ENCODE results near the gene EID2. TPM values are rescaled to one million over a fixed set of nuclear protein-coding genes. Genes with fewer than 3 reads are reported as not detected.
A peak's percentile ranks its signal among the peaks of the same experiment; 100 is the strongest.

The EID2 gene
- total RNA-seq, 2 experiments from 2014 or later: 17.3 to 22.9 TPM

DNA sequence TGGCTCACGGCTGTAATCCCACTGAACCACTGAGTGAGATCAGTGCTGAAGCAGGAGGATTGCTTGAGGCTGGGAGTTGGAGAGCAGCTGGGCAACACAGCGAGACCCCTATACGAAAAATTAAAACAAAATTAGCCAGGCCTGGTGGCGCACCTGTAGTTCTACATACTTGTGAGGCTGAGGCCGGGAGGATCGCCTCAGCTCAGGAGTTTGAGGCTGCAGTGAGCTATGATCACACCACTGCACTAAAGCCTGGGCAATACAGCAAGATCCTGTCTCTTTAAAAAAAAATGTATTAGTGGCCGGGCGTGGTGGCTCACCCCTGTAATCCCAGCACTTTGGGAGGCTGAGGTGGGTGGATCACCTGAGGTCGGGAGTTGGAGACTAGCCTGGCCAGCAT is 31.3 kb downstream of the EID2 start:
- DNase-seq (ENCODE audit: low spot score): no peak
- no peak for TF ChIP-seq EZH2phosphoT487 (IDR thresholded peaks at IDR 0.05; ENCODE audit: borderline replicate concordance, low read depth, low read length)
- TF ChIP-seq, protein P1, sequence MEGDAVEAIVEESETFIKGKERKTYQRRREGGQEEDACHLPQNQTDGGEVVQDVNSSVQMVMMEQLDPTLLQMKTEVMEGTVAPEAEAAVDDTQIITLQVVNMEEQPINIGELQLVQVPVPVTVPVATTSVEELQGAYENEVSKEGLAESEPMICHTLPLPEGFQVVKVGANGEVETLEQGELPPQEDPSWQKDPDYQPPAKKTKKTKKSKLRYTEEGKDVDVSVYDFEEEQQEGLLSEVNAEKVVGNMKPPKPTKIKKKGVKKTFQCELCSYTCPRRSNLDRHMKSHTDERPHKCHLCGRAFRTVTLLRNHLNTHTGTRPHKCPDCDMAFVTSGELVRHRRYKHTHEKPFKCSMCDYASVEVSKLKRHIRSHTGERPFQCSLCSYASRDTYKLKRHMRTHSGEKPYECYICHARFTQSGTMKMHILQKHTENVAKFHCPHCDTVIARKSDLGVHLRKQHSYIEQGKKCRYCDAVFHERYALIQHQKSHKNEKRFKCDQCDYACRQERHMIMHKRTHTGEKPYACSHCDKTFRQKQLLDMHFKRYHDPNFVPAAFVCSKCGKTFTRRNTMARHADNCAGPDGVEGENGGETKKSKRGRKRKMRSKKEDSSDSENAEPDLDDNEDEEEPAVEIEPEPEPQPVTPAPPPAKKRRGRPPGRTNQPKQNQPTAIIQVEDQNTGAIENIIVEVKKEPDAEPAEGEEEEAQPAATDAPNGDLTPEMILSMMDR (conservative IDR thresholded peaks at IDR 0.05; ENCODE audit: low read length): no peak
- BruUV-seq (replicated peaks): no TSS peak
- Histone ChIP-seq H3K9me3 (ENCODE audit: low read length) (no peaks in the 10 kb centered on the region), H3K27ac (ENCODE audit: low read depth, low read length, poor library complexity, severe bottlenecking) (no peak overlapping the region), H3K4me3 (ENCODE audit: low read depth, low read length, poor library complexity, severe bottlenecking) (no peak overlapping the region), H2AFZ (ENCODE audit: low read length) (no peak overlapping the region), H3K4me1 (ENCODE audit: insufficient read depth, low read length, poor library complexity, severe bottlenecking) (no peaks in the 10 kb centered on the region), H3K36me3 (ENCODE audit: insufficient read depth, low read length) (no peaks in the 10 kb centered on the region), H3K9me2 (ENCODE audit: insufficient read depth, low read length) (no peaks in the 10 kb centered on the region), H3K79me2 (ENCODE audit: insufficient read depth, low read depth, low read length) (no peaks in the 10 kb centered on the region), H4K20me1 (ENCODE audit: insufficient read depth, low read length) (no peaks in the 10 kb centered on the region), H3K4me2 (ENCODE audit: low read length) (no peak overlapping the region)
- ChIA-PET POLR2A (interaction anchor here (1.2 kb wide), 1 partner anchor 10 kb away, joined by 4 read pairs; no protein-coding TSS in a partner anchor), CTCF (ENCODE audit: unreplicated experiment) (no interaction called here)
- intact Hi-C loops (cut with micrococcal nuclease; ENCODE audit: unreplicated experiment): no loop called here

GRCh38 chr19:39507715-39508364 is 32.1 kb downstream of the EID2 start:
- CTCF ChIA-PET (ENCODE audit: unreplicated experiment): interaction anchor here (1.0 kb wide), 1 partner anchor 25 kb away, joined by 3 read pairs; no protein-coding TSS in a partner anchor
- intact Hi-C loops (cut with micrococcal nuclease; ENCODE audit: unreplicated experiment): no loop called here
- BruUV-seq (replicated peaks): no TSS peak

More at GRCh38 chr19:39507715-39508364, 32.1 kb downstream of the EID2 start:
- Histone ChIP-seq H3K9me3 (ENCODE audit: low read length) (no peaks in the 10 kb centered on the region), H2AFZ (ENCODE audit: low read length) (peak overlapping the region; percentile 57; the same call in 1 of the 2 replicates), H3K36me3 (ENCODE audit: insufficient read depth, low read length) (no peaks in the 10 kb centered on the region), H3K79me2 (ENCODE audit: insufficient read depth, low read depth, low read length) (no peaks in the 10 kb centered on the region), H3K27ac (ENCODE audit: low read depth, low read length, poor library complexity, severe bottlenecking) (no peak overlapping the region), H3K4me1 (ENCODE audit: insufficient read depth, low read length, poor library complexity, severe bottlenecking) (no peaks in the 10 kb centered on the region), H4K20me1 (ENCODE audit: insufficient read depth, low read length) (no peaks in the 10 kb centered on the region), H3K4me3 (ENCODE audit: low read depth, low read length, poor library complexity, severe bottlenecking) (peak overlapping the region; percentile 64), H3K9me2 (ENCODE audit: insufficient read depth, low read length) (no peaks in the 10 kb centered on the region), H3K4me2 (ENCODE audit: low read length) (peak overlapping the region; percentile 59)
- DNase-seq (ENCODE audit: low spot score): no peak
- TF ChIP-seq, protein P1 (conservative IDR thresholded peaks at IDR 0.05; ENCODE audit: low read length): no peak
- TF ChIP-seq EZH2phosphoT487 (IDR thresholded peaks at IDR 0.05; ENCODE audit: borderline replicate concordance, low read depth, low read length): no peak; the same call in 1 of the 2 replicates
- POLR2A ChIA-PET: interaction anchor here (0.7 kb wide), 1 partner anchor 25 kb away, joined by 3 read pairs; the partner anchor contains the start of gene EID2B

All from OCI-LY7 (cell line).